Fibroblast of the conjunctiva (primary cell): ENCODE measurements around the gene ALDH1A2.
"Not testable (repeated sequence)": the region's sequence is repeated elsewhere in the genome, so short reads cannot be mapped to it uniquely, and the experiment has no call there.

Source experiments
- DNase-seq: peaks from one replicate; pipeline ENCODE4 v3.0.0-alpha.2; 2010; ENCODE audit warnings: low read depth

The ALDH1A2 gene

GRCh38 chr15:58040150-58040549 lies 25.4 kb downstream of the ALDH1A2 start:
- no peak for DNase-seq

GRCh38 chr15:58039079-58040035 lies 26.2 kb downstream of the ALDH1A2 start:
- DNase-seq, result no peak

- DNase-seq, result no peak
Observed at GRCh38 chr15:58038426-58039078, 27.0 kb downstream of the ALDH1A2 start.

GRCh38 chr15:58037723-58038301 lies 27.7 kb downstream of the ALDH1A2 start:
- no peak for DNase-seq

- DNase-seq, result no peak
Observed at GRCh38 chr15:58036579-58036978, 28.9 kb downstream of the ALDH1A2 start.

GRCh38 chr15:58028392-58028791 lies 37.1 kb downstream of the ALDH1A2 start:
- not testable (repeated sequence) for DNase-seq

- no peak for DNase-seq
Observed at GRCh38 chr15:58026552-58026951, 39.0 kb downstream of the ALDH1A2 start.

GRCh38 chr15:58026051-58026450 lies 39.5 kb downstream of the ALDH1A2 start:
- DNase-seq, result no peak

- no peak for DNase-seq
Observed at GRCh38 chr15:58021332-58022230, 43.9 kb downstream of the ALDH1A2 start.

- DNase-seq, result no peak
Observed at GRCh38 chr15:58019503-58020376, 45.8 kb downstream of the ALDH1A2 start.

GRCh38 chr15:58017869-58018268 lies 47.6 kb downstream of the ALDH1A2 start:
- no peak for DNase-seq

- no peak for DNase-seq
Observed at GRCh38 chr15:58016581-58017175, 48.8 kb downstream of the ALDH1A2 start.

- no peak for DNase-seq
Observed at GRCh38 chr15:58015565-58015964, 49.9 kb downstream of the ALDH1A2 start.

- no peak for DNase-seq
Observed at GRCh38 chr15:58014470-58014869, 51.0 kb downstream of the ALDH1A2 start.

GRCh38 chr15:58014040-58014439 lies 51.5 kb downstream of the ALDH1A2 start:
- DNase-seq, result no peak

GRCh38 chr15:58010983-58011382 lies 54.5 kb downstream of the ALDH1A2 start:
- no peak for DNase-seq

GRCh38 chr15:58003810-58004209 lies 61.7 kb downstream of the ALDH1A2 start:
- DNase-seq, result no peak

- DNase-seq, result no peak
Observed at GRCh38 chr15:58002338-58003126, 63.0 kb downstream of the ALDH1A2 start.

- not testable (repeated sequence) for DNase-seq
Observed at GRCh38 chr15:57999699-58000098, 65.8 kb downstream of the ALDH1A2 start.

GRCh38 chr15:57996561-57996960 lies 69.0 kb downstream of the ALDH1A2 start:
- no peak for DNase-seq
